GM19438 (cell line): ENCODE measurements around the gene EPN2.

ENCODE experiments used
- ATAC-seq: cut with Tn5 transposase; IDR thresholded peaks from one replicate; pipeline ENCODE4 v1.9.1; 2021; ENCODE audit warnings: low read depth; ENCODE audit not compliant: unreplicated experiment

EPN2 gene

DNA sequence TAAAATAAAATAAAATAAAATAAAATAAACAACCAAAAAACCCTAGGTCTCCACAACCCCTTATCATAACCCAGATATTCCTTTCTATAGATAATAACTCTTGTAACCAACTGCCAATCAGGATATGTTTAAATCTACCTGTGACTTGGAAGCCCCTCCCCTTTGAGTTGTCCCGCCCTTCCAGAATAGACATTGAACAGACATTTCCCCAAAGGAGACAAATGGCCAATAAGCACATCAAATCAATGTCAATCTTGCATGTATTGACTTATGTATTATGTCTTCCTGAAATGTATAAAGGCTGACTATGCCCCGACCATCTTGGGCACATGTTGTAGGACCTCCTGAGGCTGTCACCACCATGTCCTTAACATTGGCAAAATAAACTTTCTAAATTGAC is 139.6 kb downstream of the EPN2 start:
- no peak for ATAC-seq

DNA sequence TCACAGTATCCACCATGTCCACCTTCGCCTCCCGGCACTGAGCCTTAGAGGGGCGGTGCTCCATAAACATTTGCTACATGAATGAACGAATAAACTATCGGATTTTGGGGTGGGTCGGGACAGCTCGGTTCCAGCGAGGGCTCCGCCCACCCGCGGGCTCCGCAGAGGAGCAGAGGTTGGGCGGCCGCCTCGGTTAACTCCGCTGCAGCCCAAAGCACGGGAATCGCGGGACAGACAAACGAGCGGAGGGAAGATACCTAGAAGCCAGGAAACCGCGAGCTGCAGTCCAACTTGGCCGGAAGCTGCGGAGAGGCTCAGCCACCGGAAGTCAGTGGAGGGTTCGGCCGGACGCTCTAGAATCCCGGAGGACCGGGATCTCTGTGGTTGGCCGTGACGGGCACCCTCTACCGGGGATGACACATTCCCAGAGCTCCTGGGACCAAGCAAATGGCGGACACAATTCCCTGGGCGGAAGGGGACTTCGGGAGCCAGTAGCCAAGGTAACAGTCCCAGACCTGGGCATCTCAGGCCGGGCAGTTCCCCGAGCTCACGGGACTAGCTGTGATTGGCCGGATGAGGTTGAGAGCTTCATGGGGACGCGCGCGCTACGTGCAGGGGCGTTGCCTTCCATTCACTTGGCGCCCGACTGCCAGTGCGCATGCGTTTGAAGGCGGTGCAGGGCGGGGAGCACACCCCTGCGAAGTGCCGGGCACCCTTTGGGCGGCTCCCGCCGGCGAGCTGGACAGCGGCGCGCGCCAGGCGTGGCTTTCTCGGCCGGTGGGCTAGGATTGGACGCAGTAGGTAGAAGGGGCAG is 140.6 kb downstream of the EPN2 start:
- peak; percentile 94 for ATAC-seq

DNA sequence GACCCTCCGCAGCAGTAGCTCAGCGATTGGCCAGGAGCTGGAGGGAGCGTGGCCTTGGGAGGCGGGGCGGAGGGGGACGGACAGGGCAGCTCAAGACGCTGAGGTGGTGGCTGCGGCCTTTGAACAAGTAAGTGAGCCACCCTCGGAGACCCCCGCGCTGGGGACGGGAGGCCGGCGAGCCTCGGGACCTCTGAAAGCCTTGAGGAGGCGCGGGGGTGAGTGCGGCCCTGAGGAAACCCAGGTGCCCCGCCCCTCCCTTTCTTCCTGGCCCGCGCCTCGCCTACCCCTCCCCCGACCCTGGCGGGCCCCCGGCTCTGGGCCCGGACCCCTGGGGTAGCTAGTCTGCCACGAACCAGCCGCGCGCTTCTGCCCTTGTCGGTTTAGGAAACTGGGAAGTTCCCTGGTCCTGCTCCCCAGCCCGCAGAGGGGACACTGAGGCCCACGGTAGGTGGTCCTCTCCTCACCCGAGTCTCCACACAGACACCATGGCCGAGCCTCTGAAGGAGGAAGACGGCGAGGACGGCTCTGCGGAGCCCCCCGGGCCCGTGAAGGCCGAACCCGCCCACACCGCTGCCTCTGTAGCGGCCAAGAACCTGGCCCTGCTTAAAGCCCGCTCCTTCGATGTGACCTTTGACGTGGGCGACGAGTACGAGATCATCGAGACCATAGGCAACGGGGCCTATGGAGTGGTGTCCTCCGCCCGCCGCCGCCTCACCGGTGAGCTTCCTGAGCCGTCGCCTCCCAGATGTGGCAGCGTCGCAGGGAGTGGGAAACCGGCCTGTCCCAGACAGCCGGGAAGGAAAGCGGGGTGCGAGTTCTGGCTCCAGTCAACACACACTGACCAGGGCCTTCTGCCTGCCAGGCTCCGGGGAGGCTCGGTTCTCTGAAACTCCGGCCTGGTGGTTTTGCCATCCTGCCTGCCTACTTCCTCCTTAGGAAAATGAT is 141.5 kb downstream of the EPN2 start, which contains the start of gene MAPK7:
Gene MAPK7 (plus strand): TSS at position 83 of the 945 bp plus-strand sequence. CDS start 403 bp downstream, at position 486.
- peak; percentile 5 for ATAC-seq

DNA sequence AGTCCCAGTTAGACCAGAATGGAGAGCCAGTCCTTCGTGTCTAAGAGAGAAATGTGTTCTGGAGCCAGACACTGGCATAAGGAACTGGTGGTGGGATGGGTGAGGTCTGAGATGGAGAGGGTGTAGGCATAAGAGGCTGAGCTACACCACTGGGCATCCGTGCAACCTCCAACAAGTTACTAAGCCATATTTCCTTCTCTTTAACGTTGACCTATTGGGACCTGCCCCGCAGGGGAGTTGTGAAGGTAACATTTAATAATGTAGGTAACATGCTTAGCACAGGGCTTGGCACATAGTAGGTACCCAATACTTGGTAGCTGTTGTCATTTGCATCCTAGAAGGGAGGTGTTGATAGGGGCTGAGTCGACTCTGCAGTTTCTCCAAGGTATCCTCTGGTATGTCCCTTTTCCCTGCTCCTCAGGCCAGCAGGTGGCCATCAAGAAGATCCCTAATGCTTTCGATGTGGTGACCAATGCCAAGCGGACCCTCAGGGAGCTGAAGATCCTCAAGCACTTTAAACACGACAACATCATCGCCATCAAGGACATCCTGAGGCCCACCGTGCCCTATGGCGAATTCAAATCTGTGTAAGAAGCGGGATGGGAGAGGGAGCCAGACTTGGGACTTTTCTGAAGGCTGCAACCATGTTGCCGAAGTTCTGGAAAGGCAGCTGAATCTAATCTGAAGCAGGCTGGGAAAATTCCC is 142.3 kb downstream of the EPN2 start:
- no peak for ATAC-seq

DNA sequence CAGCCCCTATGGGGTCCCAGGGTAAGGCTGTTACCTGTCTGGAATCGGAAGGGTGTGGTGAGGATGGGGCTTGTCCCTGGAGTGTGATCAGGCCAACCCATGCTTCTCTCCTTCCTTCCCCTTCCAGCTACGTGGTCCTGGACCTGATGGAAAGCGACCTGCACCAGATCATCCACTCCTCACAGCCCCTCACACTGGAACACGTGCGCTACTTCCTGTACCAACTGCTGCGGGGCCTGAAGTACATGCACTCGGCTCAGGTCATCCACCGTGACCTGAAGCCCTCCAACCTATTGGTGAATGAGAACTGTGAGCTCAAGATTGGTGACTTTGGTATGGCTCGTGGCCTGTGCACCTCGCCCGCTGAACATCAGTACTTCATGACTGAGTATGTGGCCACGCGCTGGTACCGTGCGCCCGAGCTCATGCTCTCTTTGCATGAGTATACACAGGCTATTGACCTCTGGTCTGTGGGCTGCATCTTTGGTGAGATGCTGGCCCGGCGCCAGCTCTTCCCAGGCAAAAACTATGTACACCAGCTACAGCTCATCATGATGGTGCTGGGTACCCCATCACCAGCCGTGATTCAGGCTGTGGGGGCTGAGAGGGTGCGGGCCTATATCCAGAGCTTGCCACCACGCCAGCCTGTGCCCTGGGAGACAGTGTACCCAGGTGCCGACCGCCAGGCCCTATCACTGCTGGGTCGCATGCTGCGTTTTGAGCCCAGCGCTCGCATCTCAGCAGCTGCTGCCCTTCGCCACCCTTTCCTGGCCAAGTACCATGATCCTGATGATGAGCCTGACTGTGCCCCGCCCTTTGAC is 143.5 kb downstream of the EPN2 start:
- ATAC-seq: no peak

DNA sequence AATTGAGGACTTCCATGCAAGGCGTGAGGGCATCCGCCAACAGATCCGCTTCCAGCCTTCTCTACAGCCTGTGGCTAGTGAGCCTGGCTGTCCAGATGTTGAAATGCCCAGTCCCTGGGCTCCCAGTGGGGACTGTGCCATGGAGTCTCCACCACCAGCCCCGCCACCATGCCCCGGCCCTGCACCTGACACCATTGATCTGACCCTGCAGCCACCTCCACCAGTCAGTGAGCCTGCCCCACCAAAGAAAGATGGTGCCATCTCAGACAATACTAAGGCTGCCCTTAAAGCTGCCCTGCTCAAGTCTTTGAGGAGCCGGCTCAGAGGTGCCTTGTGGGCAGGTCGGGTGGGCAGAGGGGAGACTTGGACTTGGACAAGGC is 144.2 kb downstream of the EPN2 start:
- no peak for ATAC-seq

DNA sequence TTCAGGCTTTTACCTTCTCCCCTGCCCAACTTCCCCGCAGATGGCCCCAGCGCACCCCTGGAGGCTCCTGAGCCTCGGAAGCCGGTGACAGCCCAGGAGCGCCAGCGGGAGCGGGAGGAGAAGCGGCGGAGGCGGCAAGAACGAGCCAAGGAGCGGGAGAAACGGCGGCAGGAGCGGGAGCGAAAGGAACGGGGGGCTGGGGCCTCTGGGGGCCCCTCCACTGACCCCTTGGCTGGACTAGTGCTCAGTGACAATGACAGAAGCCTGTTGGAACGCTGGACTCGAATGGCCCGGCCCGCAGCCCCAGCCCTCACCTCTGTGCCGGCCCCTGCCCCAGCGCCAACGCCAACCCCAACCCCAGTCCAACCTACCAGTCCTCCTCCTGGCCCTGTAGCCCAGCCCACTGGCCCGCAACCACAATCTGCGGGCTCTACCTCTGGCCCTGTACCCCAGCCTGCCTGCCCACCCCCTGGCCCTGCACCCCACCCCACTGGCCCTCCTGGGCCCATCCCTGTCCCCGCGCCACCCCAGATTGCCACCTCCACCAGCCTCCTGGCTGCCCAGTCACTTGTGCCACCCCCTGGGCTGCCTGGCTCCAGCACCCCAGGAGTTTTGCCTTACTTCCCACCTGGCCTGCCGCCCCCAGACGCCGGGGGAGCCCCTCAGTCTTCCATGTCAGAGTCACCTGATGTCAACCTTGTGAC is 144.7 kb downstream of the EPN2 start:
- no peak for ATAC-seq

DNA sequence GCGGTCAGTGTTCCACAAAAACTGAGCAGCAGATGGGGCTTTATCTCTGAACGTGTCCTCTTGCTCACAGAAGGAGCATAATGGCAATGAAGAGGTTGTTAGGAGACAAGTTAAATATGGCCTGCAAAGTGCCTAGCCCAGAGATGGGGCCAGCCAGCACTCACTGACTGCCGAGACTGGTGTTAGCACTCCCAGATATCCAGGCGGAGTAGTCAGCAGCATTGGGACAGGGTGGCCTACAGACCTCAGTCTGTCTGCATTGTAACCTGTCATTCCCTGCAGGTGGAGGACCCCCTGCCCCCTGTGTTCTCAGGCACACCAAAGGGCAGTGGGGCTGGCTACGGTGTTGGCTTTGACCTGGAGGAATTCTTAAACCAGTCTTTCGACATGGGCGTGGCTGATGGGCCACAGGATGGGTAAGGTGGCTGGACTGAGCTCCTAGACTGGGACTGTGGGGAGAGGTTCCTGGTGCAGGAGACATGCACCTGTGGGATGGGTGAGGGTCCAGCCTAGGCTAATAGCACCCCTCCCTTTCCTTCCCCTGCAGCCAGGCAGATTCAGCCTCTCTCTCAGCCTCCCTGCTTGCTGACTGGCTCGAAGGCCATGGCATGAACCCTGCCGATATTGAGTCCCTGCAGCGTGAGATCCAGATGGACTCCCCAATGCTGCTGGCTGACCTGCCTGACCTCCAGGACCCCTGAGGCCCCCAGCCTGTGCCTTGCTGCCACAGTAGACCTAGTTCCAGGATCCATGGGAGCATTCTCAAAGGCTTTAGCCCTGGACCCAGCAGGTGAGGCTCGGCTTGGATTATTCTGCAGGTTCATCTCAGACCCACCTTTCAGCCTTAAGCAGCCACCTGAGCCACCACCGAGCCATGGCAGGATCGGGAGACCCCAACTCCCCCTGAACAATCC is 145.6 kb downstream of the EPN2 start:
- no peak for ATAC-seq

DNA sequence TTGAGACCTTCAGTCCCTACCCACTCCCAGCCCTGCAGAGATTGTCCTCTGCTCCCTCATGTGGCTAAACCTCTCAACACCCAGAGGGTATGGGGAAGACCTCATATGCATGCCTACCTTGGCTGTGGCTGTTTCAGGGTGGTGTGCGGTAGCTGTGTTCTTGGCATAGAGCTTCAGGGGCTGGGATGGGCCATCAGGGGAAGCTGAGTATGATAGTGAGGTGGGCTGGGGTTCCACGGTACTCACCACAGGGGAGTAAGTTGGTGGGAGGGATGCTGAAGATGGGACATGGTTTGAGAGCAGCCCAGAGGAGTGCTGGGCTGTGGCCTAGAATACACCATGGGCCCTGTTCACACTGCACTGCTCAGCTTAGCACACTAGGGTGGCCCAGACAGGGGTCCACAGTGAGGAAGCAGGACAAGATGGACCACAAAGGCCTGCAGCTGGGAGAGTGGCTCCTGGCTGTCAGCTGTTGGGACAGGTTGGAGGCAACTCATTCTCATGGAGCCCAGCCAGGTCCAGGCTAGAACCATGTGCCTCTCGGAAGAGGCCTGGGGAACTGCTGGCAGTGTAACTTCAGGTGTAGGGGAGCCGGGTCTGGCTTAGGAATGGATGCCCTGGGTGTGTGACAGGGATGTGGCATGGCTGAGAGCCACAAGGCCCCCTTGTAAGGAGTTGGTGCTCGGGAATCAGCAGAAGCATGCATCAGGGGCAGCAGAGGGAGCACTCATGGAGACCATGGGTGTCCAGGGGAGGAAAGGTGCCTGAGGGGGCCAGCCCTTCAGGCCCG is 146.7 kb downstream of the EPN2 start:
- ATAC-seq: no peak

DNA sequence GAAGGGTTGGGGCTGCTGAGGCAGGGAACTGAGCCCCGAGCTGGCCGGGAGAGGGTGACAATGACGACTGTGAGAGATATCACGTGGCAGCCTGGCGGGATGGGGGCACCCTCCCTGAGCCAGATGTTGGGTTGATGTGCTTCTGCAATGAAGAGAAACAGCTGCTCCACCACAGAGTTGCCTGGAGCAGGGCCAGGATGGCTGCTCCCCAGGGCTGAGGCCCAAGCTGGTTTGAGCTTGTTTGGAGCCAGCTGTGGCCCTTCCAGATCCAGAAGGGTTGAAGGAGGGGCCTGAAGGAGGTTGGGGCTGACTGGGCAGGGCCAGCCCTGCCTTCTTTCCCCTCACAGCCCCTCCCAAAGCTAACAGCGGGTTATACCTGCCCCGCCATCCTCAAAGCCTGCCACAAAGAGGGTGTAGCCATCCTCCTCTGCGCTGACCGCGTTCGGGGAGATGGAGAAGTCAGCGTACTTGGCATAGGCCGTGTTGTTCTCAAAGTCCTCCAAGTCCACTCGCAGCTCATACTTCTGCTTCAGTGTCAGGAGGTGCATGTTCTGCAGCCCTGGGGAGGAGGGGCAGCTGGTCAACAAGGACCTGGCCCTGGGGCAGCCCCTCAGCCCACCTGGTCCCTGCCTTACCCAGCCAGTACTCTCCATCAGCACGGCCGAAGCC is 147.7 kb downstream of the EPN2 start:
- no peak for ATAC-seq

DNA sequence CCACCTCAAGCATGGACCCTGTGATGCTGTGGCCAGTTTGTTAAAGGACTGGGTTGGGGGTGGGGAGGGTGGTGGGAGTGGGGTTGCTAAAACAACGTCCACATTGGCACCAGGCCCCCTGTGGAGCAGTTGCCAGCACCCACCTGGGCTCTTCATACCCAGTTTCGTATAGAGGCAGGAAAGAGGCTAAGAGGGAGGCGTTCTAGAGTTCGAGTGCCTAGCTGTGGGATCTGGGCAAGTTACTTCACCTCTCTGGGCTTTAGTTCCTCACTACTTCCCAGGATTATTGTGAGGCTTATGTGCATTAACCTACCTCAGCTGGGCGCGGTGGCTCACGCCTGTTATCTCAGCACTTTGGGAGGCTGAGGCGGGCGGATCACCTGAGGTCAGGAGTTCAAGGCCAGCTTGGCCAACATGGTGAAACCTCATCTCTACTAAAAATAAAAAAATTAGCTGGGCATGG is 148.4 kb downstream of the EPN2 start:
- no peak for ATAC-seq
